8988T (cell line): ENCODE data around the gene TF.

Experiments used
- DNase-seq: peaks from one replicate; pipeline ENCODE4 v3.0.0; 2011

TF gene

GRCh38 chr3:133747907-133748639 lies 1.9 kb downstream of the TF start:
- no peak for DNase-seq

DNA sequence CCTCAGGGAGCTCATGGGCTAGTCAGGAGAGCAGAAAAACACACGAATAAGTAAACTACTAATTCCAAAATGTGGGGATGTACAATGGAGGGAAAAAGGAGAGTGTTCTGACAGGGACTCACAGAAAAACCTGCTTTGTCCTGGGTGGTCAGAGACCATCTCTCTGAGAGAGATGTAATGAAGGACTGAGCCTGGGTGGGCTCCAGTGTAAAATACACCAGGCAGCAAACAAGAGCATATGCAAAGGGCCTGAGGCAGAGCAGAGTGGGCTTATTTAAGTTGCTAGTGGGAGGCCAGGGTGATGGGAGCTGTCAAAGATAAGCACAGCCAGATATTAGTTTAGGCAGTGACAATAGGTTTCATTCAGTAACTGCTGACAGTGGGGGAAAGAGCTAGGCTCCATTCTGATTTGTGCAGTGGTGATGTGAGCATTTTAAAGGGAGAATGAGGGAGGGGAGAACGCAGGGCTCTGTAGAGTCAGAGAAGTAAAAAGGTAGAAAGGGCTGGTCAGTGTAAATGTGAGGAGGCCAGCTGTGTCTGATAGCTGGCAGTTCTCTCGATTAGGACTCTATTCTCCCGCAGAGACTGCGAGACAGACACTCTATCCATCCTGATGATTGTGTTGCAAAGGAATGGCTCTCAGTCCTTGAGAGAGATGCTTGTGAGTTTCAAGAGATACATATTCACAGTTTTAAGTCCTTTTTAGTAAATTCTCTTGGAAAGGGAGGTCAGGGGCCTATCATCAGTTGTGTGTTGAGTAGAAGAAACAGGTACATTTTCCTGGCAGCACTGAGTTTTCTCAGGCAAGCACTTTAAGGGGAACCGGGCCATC lies 3.5 kb downstream of the TF start:
- no peak for DNase-seq

DNA sequence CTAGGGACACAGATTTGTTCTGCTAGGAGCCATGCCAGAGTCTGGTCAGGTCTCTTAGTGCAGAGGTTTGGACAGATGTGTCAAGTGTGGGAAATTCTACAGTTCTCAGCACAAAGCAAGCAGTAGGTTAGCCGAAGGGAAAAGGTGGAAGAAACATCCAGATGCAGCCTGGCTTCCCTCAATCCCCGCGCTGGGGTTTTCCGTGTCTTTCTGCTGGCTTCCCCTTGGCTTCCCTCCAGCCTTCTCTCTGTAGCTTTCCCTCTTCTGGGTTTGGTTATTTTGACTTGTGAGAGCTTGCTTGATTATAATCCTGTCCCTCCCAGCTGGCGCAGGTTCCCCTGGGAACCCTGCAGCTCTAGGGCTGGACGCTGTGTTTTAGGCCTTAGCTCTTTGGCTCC lies 4.1 kb downstream of the TF start:
- DNase-seq: no peak

DNA sequence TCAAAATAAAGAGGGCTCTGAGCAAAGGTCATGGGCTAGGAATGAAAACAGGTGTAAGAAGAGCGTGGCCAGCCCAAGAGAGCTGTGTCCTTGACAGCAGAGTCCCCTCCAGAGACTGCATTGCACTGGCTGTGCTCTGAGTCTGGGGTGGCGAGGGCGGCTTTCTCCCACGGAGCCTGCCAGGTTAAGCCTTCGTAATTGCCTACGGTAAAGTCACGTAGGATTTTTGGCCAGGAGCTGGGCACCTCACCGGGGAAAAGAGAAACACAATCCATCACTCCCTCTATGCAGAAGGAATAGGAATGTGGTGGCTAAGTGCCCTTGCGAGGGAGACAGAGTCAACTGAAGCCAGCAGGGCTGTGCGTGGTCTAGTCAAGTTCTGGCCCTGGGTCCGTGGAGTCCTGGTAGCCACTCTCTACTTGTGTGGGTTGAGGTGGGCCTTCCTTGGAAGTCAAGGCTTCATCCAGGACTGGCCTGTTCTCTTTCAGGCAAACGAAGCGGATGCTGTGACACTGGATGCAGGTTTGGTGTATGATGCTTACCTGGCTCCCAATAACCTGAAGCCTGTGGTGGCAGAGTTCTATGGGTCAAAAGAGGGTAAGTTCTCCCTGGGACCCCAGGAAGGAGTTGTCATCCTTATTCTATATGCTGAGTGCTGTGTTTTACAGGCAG lies 7.0 kb downstream of the TF start:
- no peak for DNase-seq

DNA sequence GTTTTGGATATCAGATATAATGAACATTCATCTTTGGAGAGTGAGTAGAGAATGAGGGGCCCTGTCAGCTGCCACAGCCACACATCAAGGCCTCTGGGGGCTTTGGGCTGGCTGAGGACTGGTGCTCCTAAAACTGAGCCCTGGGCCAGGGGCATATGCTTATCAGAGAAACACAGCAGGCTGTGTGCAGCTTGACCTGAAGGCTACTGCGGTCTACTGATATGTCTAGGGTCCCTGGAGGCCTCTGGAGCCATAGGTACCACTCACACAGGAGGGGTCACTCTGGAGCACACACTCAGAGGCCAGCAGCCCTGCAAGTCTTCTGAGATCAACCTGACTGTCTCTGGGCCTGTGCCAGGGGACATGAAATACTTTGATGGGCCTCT lies 7.6 kb downstream of the TF start:
- no peak for DNase-seq

- DNase-seq: no peak
Observed at GRCh38 chr3:133754455-133754854, 8.3 kb downstream of the TF start.

GRCh38 chr3:133754973-133755828 lies 9.0 kb downstream of the TF start:
- no peak for DNase-seq

GRCh38 chr3:133756716-133757694 lies 10.8 kb downstream of the TF start:
- DNase-seq: no peak

GRCh38 chr3:133757701-133758567 lies 11.7 kb downstream of the TF start:
- DNase-seq: no peak

GRCh38 chr3:133758568-133758928 lies 12.4 kb downstream of the TF start:
- DNase-seq: no peak

DNA sequence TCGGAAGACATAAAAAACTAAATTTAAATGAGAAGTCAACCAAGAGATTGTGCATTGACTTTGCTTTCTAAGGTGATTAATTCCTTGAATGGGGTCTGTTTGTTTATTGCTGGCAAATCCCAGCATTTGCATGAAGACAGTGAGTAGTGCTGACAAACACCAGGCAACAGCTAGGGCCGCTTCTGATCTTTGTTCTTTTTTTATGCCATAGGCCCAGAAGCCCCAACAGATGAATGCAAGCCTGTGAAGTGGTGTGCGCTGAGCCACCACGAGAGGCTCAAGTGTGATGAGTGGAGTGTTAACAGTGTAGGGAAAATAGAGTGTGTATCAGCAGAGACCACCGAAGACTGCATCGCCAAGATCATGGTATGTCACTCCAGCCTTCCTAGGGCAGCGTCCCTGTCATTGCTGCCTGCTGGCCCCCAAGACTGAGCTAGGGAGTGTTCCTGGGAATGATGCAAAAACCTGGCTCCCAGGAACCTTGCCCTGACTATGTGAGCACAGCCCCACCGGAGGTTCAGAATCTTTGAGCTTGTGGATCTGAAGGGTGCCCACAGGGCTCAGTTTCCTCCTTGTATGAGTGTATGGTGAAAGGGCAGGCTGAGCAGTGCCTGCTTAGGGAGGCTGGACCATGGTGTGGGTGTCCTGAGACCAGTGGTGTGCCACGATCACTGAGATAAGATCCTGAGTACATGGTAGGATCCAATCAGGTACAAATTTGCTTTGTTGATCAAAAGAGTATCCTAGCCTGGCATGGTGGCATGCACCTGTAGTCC lies 13.0 kb downstream of the TF start:
- no peak for DNase-seq

DNA sequence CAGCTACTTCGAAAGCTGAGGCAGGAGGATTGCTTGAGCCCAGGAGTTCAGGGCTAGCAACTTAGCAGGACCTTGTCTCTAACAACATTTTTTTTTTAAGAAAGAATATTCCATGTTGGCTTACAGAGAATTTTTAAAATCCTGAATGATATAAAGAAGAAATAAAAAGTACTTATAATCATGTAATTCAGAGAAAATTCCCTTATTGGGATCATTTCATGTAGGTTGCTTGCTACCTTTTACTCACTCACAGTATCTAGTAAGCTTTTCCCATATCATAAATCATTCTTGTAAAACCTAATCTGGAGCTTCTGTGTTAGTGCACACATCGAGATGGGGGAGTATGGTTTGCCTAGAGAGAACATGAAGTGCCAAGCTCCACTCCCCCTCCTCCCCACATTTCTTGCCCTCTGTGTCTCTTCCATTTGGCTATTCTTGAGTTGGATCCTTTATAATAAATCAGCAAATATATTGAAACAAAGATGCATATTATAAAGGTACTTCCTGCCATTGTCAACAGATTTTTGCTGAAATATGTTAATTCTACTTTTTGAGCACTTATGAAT lies 13.6 kb downstream of the TF start:
- DNase-seq: no peak

GRCh38 chr3:133760916-133761315 lies 14.7 kb downstream of the TF start:
- DNase-seq: no peak

GRCh38 chr3:133761605-133762484 lies 15.7 kb downstream of the TF start:
- DNase-seq: no peak

DNA sequence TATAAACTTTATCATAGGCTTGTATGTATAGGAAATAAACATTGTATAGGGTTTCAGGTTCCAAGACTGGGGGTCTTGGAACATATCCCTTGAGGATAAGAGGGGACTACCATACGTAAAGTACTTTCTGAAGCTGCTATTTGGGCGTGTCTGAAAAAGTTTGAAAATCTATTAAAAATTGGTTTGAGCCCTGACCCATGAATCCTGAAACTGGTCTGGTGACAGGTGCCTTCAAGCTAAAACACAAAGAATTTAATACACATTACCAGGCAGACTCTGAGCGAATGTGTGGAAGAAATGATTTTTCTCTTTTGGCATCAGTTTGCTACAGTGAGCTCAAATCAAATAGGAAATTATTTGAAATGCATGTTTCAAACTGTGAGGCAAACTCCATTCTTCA lies 16.3 kb downstream of the TF start:
- no peak for DNase-seq

DNA sequence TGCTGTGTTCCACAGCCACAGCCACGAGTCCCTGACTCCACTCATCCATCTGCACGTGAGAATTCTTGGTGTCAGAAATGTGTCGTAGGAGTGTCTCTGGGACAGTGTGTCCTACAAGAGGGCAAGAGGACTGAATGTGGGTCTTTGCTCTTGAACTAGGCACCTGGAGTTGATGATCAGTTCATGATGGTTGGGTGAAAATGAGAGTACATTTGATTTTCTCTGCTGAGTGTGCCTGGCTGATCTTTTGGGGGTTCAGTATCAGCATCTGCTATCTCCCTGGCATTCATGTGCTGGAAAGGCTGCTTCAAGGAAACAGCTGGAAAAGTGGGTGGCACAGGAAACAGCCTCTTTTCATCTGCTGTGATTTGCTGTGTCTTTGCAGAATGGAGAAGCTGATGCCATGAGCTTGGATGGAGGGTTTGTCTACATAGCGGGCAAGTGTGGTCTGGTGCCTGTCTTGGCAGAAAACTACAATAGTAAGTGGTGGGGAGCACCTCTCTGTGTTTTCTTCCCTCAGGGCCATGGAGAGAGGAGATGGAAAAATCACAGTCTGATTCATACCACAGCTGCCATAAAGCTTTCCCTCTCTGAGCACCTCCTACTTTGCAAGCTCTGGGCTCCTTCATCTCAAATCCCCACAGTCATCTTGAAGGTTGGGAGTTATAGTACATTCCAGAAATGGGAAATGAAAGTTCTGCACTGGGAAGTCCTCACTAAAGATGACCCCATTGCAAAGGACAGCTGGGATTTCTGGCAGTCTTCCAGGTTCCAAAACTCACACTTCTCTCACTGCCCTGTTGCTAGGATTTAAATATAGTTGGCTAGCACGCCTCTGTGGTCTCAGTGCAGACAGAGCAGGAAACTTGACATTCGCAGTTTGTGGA lies 17.8 kb downstream of the TF start:
- DNase-seq: no peak

DNA sequence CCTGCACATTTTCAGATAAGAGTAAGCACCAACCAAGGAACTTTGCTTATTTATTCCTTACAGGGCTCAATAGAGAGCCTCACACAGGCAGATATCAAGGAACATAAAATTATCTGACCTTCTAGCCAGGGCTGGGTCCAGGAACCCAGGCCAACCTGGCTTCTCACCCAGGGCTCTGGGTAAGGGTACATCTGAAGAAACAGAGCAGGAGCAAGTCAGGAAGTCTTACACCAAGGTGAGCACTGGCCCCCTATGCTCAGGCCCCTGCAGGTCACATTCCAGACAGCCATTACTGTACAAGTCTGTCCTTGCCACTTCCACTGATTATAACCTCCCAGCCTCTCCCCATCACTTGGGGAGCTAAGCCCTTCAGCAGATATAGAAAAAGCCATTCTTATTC lies 19.1 kb downstream of the TF start:
- no peak for DNase-seq
